MM.1S (cell line): ENCODE data around the gene PDE4A.

Source experiments
- DNase-seq: peaks from one replicate; pipeline ENCODE4 v3.0.0-alpha.2; 2015
- H2AFZ ChIP-seq: fragments of 300-600 bp; sonication (generic); 2 replicates; pipeline ENCODE4 v1.6.0; 2016; ENCODE audit warnings: antibody characterized with exemption, low read length
- H3F3A ChIP-seq: fragments of 300-600 bp; sonication (generic); 2 replicates; pipeline ENCODE4 v1.6.1; 2016; ENCODE audit warnings: mild to moderate bottlenecking, antibody characterized with exemption, low read length, moderate library complexity, mixed read lengths; ENCODE audit not compliant: insufficient read depth
- H3K27ac ChIP-seq: fragments of 300-600 bp; sonication (generic); 2 replicates; pipeline ENCODE4 v1.5.1; 2016; ENCODE audit warnings: mild to moderate bottlenecking, low read length
- H3K27me3 ChIP-seq: fragments of 300-600 bp; sonication (generic); replicated peaks from 2 replicates; pipeline ENCODE4 v1.6.0; 2016; ENCODE audit warnings: low read length; ENCODE audit not compliant: insufficient read depth
- H3K36me3 ChIP-seq: fragments of 300-600 bp; sonication (generic); replicated peaks from 2 replicates; pipeline ENCODE4 v1.6.1; 2016; ENCODE audit warnings: mild to moderate bottlenecking, low read length, mixed read lengths; ENCODE audit not compliant: insufficient read depth
- H3K4me1 ChIP-seq: fragments of 300-600 bp; sonication (generic); 2 replicates; pipeline ENCODE4 v1.6.1; 2016; ENCODE audit warnings: low read length, mixed read lengths
- H3K4me2 ChIP-seq: fragments of 300-600 bp; sonication (generic); 2 replicates; pipeline ENCODE4 v1.6.0; 2016; ENCODE audit warnings: low read depth, low read length
- H3K4me3 ChIP-seq: fragments of 300-600 bp; sonication (generic); 2 replicates; pipeline ENCODE4 v1.5.1; 2016; ENCODE audit warnings: low read length, mixed read lengths
- H3K79me2 ChIP-seq: fragments of 300-600 bp; sonication (generic); 2 replicates; pipeline ENCODE4 v1.6.1; 2016; ENCODE audit warnings: mixed run types, low read length, mixed read lengths
- H3K9ac ChIP-seq: fragments of 300-600 bp; sonication (generic); 2 replicates; pipeline ENCODE4 v1.6.1; 2016; ENCODE audit warnings: low read length, mixed read lengths
- H3K9me2 ChIP-seq: fragments of 300-600 bp; sonication (generic); replicated peaks from 2 replicates; pipeline ENCODE4 v1.6.1; 2016; ENCODE audit warnings: mild to moderate bottlenecking, low read length, mixed read lengths; ENCODE audit not compliant: insufficient read depth
- H3K9me3 ChIP-seq: fragments of 300-600 bp; sonication (generic); replicated peaks from 2 replicates; pipeline ENCODE4 v1.6.1; 2016; ENCODE audit warnings: mild to moderate bottlenecking, low read length, mixed read lengths; ENCODE audit not compliant: insufficient read depth
- H4K20me1 ChIP-seq: fragments of 300-600 bp; sonication (generic); 2 replicates; pipeline ENCODE4 v1.6.1; 2016; ENCODE audit warnings: mild to moderate bottlenecking, low read length, moderate library complexity, mixed read lengths; ENCODE audit not compliant: insufficient read depth
- EZH2 ChIP-seq: fragments of 300-600 bp; sonication (generic); optimal IDR thresholded peaks from 2 replicates; pipeline ENCODE3; 2017; ENCODE audit warnings: low read depth, mild to moderate bottlenecking, antibody characterized with exemption, low read length, mixed read lengths
- EZH2phosphoT487 ChIP-seq: fragments of 300-600 bp; sonication (generic); IDR thresholded peaks from 2 replicates; pipeline ENCODE4 v1.6.1; 2018; ENCODE audit warnings: antibody characterized with exemption, low read length
- TF ChIP-seq, protein P1 (sequence below): fragments of 300-600 bp; sonication (generic); IDR thresholded peaks from 2 replicates; pipeline ENCODE4 v1.5.1; 2016; ENCODE audit warnings: antibody characterized with exemption, low read length, mixed read lengths

Gene PDE4A

DNA sequence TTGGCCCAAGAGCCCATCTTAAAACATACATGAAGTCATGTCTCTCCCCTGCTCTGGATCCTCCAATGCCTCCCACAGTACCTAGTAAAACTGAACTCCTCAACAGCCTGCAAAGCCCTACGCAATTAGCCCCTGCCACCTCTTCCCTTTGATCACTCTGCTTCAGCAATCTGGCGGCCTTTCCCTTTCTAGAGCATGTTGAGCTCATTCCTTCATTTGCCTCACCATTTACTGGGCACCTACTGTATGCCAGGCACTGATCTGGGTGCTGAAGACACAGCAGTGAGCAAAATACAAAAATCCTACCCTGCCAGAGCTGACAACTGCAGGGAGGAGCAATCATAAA lies 79.9 kb downstream of the PDE4A start:
- Histone ChIP-seq H3K9me2 (no peaks in the 10 kb centered on the region), H3K9me3 (no peaks in the 10 kb centered on the region), H3K4me1 (peaks cover 19% of the 10 kb centered on the region), H3K27me3 (no peaks in the 10 kb centered on the region), H3F3A (peaks cover 20% of the 10 kb centered on the region), H3K36me3 (peaks cover 8% of the 10 kb centered on the region; the same call in 1 of the 2 replicates), H2AFZ (no peak overlapping the region), H3K79me2 (peaks cover 74% of the 10 kb centered on the region), H3K4me2 (0 out of 2 replicates have a peak overlapping the region, but pooled peaks have one; percentile 32), H3K4me3 (no peak overlapping the region), H4K20me1 (no peaks in the 10 kb centered on the region), H3K9ac (no peak overlapping the region), H3K27ac (no peak overlapping the region)
- DNase-seq, result no peak
- TF ChIP-seq, protein P1, sequence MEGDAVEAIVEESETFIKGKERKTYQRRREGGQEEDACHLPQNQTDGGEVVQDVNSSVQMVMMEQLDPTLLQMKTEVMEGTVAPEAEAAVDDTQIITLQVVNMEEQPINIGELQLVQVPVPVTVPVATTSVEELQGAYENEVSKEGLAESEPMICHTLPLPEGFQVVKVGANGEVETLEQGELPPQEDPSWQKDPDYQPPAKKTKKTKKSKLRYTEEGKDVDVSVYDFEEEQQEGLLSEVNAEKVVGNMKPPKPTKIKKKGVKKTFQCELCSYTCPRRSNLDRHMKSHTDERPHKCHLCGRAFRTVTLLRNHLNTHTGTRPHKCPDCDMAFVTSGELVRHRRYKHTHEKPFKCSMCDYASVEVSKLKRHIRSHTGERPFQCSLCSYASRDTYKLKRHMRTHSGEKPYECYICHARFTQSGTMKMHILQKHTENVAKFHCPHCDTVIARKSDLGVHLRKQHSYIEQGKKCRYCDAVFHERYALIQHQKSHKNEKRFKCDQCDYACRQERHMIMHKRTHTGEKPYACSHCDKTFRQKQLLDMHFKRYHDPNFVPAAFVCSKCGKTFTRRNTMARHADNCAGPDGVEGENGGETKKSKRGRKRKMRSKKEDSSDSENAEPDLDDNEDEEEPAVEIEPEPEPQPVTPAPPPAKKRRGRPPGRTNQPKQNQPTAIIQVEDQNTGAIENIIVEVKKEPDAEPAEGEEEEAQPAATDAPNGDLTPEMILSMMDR, result no peak
- no peak for TF ChIP-seq EZH2
- no peak for TF ChIP-seq EZH2phosphoT487

DNA sequence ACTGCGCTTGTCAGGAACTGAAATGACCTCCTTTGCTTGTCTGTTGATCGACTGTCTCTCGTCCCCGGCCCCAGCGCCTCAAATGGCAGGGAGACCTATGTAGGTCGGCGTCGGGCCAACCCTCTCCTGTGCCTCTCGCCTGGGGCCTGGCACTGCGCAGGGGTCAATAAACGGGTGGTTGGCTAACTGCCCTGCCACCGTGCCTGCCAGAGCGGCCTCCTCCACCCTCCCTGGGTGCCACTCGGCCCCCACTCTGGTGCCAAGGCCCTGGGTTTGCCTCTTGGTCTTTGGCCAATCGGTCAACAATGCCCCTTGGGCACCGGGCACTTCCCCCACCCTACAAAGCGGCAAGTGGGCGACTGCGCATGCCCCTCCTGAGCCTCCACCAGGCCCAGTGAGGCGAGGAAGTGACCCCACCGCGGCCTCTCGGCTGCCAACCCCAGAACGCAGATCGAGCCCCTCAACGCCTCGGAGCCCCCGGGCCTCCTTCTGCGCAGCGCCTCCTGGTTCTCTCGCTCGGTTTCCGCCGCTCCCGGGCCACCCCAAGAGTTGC lies 81.7 kb downstream of the PDE4A start:
- Histone ChIP-seq H2AFZ (peak overlapping the region; percentile 51), H3K27me3 (no peaks in the 10 kb centered on the region), H3K27ac (peak overlapping the region; percentile 79), H3K4me2 (peak overlapping the region; percentile 96), H3K79me2 (peaks cover 55% of the 10 kb centered on the region), H3F3A (peaks cover 24% of the 10 kb centered on the region), H3K9ac (peak overlapping the region; percentile 99), H4K20me1 (no peaks in the 10 kb centered on the region), H3K36me3 (peaks cover 8% of the 10 kb centered on the region; the same call in 1 of the 2 replicates), H3K4me1 (peaks cover 19% of the 10 kb centered on the region), H3K9me3 (no peaks in the 10 kb centered on the region), H3K4me3 (peak overlapping the region; percentile 95), H3K9me2 (no peaks in the 10 kb centered on the region)
- DNase-seq, result peak; percentile 48
- TF ChIP-seq EZH2phosphoT487 (no peak), EZH2 (no peak)
- TF ChIP-seq, protein P1, result no peak

DNA sequence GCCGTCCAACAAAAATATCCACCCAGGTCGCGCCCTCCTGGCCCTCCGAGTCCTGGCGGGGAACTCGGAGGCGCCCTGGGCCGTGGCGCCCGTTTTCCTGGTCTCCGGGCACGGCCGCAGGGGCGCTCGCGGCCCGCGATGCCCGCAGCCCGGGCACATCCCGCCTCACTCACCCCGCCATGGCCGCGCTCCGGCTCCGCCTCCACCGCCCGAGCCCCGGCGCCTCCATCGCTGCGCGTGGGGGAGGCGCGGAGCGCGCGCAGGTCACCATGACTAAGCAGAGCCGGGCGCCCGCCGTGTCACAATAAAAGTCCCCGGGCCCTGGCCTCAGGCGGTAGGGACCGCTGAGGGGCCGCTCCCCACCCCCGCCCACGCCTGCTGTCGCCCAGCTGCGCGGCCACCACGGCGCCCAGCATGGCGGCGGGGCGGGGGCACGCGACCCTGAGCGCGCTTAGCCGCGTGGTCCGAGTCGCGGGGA lies 82.2 kb downstream of the PDE4A start:
- Histone ChIP-seq H3K9ac (peak overlapping the region; percentile 99), H3K27me3 (no peaks in the 10 kb centered on the region), H3K9me2 (no peaks in the 10 kb centered on the region), H3K36me3 (peaks cover 8% of the 10 kb centered on the region; the same call in 1 of the 2 replicates), H2AFZ (peak overlapping the region; percentile 51), H3K4me3 (peak overlapping the region; percentile 95), H3K79me2 (peaks cover 50% of the 10 kb centered on the region), H3F3A (peaks cover 24% of the 10 kb centered on the region), H3K27ac (peak overlapping the region; percentile 79), H3K9me3 (no peaks in the 10 kb centered on the region), H3K4me2 (peak overlapping the region; percentile 96), H3K4me1 (peaks cover 19% of the 10 kb centered on the region), H4K20me1 (no peaks in the 10 kb centered on the region)
- DNase-seq, result peak; percentile 94
- TF ChIP-seq EZH2 (no peak), EZH2phosphoT487 (no peak)
- TF ChIP-seq, protein P1, result no peak
